BE2C (cell line): Measurements from ENCODE around the gene ENOX1.

Experiments used
- DNase-seq: peaks from one replicate; pipeline ENCODE4 v3.0.0-alpha.2; 2020
- H3K27me3 ChIP-seq: fragments of 250-450 bp; sonication (Bioruptor Pico); 2 replicates; pipeline ENCODE4 v1.5.1; 2020; ENCODE audit warnings: mild to moderate bottlenecking
- H3K36me3 ChIP-seq: fragments of 250-450 bp; sonication (Bioruptor Pico); 2 replicates; pipeline ENCODE4 v1.5.1; 2020; ENCODE audit warnings: mild to moderate bottlenecking
- H3K4me1 ChIP-seq: fragments of 250-450 bp; sonication (Bioruptor Pico); 2 replicates; pipeline ENCODE4 v1.5.1; 2020
- H3K4me3 ChIP-seq: 2 replicates; pipeline ENCODE4 v1.5.1; 2011; ENCODE audit warnings: low read depth, low read length
- H3K9me3 ChIP-seq: fragments of 250-450 bp; sonication (Bioruptor Pico); 2 replicates; pipeline ENCODE4 v1.5.1; 2020
- TF ChIP-seq, protein P1 (sequence below): IDR thresholded peaks from 2 replicates; pipeline ENCODE4 v1.5.1; 2012; ENCODE audit warnings: mild to moderate bottlenecking, low read depth, low read length

Gene ENOX1

GRCh38 chr13:43731296-43731695 is 55.5 kb downstream of the ENOX1 start:
- TF ChIP-seq, protein P1, sequence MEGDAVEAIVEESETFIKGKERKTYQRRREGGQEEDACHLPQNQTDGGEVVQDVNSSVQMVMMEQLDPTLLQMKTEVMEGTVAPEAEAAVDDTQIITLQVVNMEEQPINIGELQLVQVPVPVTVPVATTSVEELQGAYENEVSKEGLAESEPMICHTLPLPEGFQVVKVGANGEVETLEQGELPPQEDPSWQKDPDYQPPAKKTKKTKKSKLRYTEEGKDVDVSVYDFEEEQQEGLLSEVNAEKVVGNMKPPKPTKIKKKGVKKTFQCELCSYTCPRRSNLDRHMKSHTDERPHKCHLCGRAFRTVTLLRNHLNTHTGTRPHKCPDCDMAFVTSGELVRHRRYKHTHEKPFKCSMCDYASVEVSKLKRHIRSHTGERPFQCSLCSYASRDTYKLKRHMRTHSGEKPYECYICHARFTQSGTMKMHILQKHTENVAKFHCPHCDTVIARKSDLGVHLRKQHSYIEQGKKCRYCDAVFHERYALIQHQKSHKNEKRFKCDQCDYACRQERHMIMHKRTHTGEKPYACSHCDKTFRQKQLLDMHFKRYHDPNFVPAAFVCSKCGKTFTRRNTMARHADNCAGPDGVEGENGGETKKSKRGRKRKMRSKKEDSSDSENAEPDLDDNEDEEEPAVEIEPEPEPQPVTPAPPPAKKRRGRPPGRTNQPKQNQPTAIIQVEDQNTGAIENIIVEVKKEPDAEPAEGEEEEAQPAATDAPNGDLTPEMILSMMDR = no peak
- H3K36me3 ChIP-seq = no peaks in the 10 kb centered on the region

GRCh38 chr13:43730642-43731041 is 56.1 kb downstream of the ENOX1 start:
- Histone ChIP-seq H3K9me3 (no peaks in the 10 kb centered on the region), H3K27me3 (no peaks in the 10 kb centered on the region), H3K36me3 (no peaks in the 10 kb centered on the region), H3K4me3 (no peak overlapping the region), H3K4me1 (no peaks in the 10 kb centered on the region)
- no peak for DNase-seq
- TF ChIP-seq, protein P1 = no peak

More at GRCh38 chr13:43731296-43731695, 55.5 kb downstream of the ENOX1 start:
- H3K27me3 ChIP-seq = no peaks in the 10 kb centered on the region
- no peaks in the 10 kb centered on the region for H3K4me1 ChIP-seq
- no peaks in the 10 kb centered on the region for H3K9me3 ChIP-seq
- no peak overlapping the region for H3K4me3 ChIP-seq
- DNase-seq = no peak

DNA sequence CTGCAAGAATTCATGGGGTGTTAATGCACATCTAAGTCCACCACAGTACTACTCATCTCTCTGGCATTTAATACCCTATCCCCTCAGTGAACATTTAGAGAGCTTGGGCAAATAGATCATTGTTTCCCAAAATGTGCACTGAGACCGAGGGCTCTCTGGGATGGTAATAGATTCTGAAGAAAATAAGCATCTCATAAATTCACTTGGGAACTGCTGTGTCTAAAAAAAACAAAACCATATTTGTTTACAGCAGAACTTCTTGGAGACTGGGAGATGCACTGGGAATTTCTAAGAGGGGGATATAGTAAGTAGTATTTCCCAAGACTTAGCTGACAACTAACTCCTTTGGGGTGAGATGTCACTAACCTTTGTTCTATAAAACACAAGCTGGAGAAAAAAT is 58.4 kb downstream of the ENOX1 start:
- Histone ChIP-seq H3K36me3 (no peaks in the 10 kb centered on the region), H3K27me3 (no peaks in the 10 kb centered on the region), H3K4me3 (no peak overlapping the region), H3K9me3 (no peaks in the 10 kb centered on the region), H3K4me1 (peaks cover 4% of the 10 kb centered on the region; the same call in 1 of the 2 replicates)
- TF ChIP-seq, protein P1 = no peak
- DNase-seq = no peak

GRCh38 chr13:43727856-43728255 is 58.9 kb downstream of the ENOX1 start:
- Histone ChIP-seq H3K4me3 (no peak overlapping the region), H3K27me3 (no peaks in the 10 kb centered on the region), H3K4me1 (peaks cover 4% of the 10 kb centered on the region; the same call in 1 of the 2 replicates), H3K36me3 (no peaks in the 10 kb centered on the region), H3K9me3 (no peaks in the 10 kb centered on the region)
- TF ChIP-seq, protein P1 = no peak
- DNase-seq = no peak

DNA sequence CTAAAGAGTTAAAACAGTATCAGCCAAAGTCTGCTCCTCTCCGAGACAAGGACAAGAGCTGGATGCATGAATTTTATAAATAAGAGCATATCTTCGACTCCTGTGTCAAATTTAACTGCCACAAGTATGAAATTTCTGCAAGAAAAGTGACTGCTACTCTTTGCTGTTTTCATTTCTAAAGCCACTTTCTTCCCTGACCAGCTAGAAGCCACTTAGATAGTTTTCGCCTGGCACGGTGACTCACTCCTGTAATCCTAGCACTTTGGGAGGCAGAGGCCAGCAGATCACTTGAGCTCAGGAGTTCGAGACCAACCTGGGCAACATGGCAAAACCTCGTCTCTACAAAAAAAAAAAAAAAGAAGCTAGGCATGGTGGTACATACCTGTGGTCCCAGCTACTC is 61.3 kb downstream of the ENOX1 start:
- no peaks in the 10 kb centered on the region for H3K36me3 ChIP-seq

GRCh38 chr13:43720780-43721397 is 65.9 kb downstream of the ENOX1 start:
- H3K36me3 ChIP-seq = no peaks in the 10 kb centered on the region
- no peaks in the 10 kb centered on the region for H3K27me3 ChIP-seq
- H3K9me3 ChIP-seq = no peaks in the 10 kb centered on the region
- peaks cover 4% of the 10 kb centered on the region; the same call in 1 of the 2 replicates for H3K4me1 ChIP-seq
- no peak for DNase-seq
- H3K4me3 ChIP-seq = no peak overlapping the region
- TF ChIP-seq, protein P1 = no peak

More for the DNA sequence above, 61.3 kb downstream of the ENOX1 start:
- H3K9me3 ChIP-seq = no peaks in the 10 kb centered on the region
- H3K4me1 ChIP-seq = peaks cover 4% of the 10 kb centered on the region; the same call in 1 of the 2 replicates
- DNase-seq = no peak
- no peaks in the 10 kb centered on the region for H3K27me3 ChIP-seq
- TF ChIP-seq, protein P1 = no peak
- no peak overlapping the region for H3K4me3 ChIP-seq
